ENCODE data around the gene LYZL4. TPM values are rescaled to one million over a fixed set of nuclear protein-coding genes. Genes with fewer than 3 reads are reported as not detected.

Gene LYZL4
- not detected in 2 replicates for total RNA-seq

GRCh38 chr3:42410370-42411131, at the start of gene LYZL4:
LYZL4 (minus strand) TSS chr3:42410610; CDS start chr3:42407251, 3,359 bp downstream.

Other genes with a start within 250 kb of the LYZL4 start
- gene CCK, start 144.4 kb downstream of the LYZL4 start, total RNA-seq = 0.50 and 4.8 TPM in 2 replicates
- 6.2 and 10.1 TPM in 2 replicates for gene VIPR1, start 92.0 kb upstream of the LYZL4 start, total RNA-seq
- gene SEC22C, start 171.4 kb upstream of the LYZL4 start, total RNA-seq = 50.9 and 52.1 TPM in 2 replicates
- gene SS18L2, start 180.2 kb upstream of the LYZL4 start, total RNA-seq = 15.2 and 34.2 TPM in 2 replicates
- 27.3 and 48.0 TPM in 2 replicates for gene NKTR, start 190.1 kb upstream of the LYZL4 start, total RNA-seq
- gene ZBTB47, start 243.1 kb upstream of the LYZL4 start, total RNA-seq = 8.2 and 20.6 TPM in 2 replicates

All from nasal cavity respiratory epithelium epithelial cell of viscerocranial mucosa (primary cell).